Liver (tissue), 9 donors: ENCODE results near the gene EPB41L1. TPM values are rescaled to one million over a fixed set of nuclear protein-coding genes. Genes with fewer than 3 reads are reported as not detected.

Experiments used
- DNase-seq: peaks from one replicate; pipeline ENCODE4 v3.0.0-alpha.2; 2017; ENCODE audit warnings: low spot score
- H3K27ac ChIP-seq, 2 donors: one replicate each; pipeline ENCODE4 v1.7.0; 2013; ENCODE audit warnings: inconsistent platforms in 2 of 2, low read length in 2 of 2, control low read depth in 1 of 2, low read depth in 1 of 2, mild to moderate bottlenecking in 1 of 2
- H3K27me3 ChIP-seq, 4 donors: one replicate each; pipeline versions ENCODE4 v1.6.1 to v1.7.0; 2013; ENCODE audit warnings: low read length in 3 of 4, inconsistent platforms in 1 of 4, mild to moderate bottlenecking in 1 of 4, moderate library complexity in 1 of 4; ENCODE audit not compliant: control insufficient read depth in 4 of 4, insufficient read depth in 4 of 4
- H3K36me3 ChIP-seq, 4 donors: one replicate each; pipeline versions ENCODE4 v1.6.1 to v1.7.0; 2013; ENCODE audit warnings: low read length in 3 of 4, mild to moderate bottlenecking in 3 of 4, low read depth in 1 of 4, moderate library complexity in 1 of 4; ENCODE audit not compliant: control insufficient read depth in 4 of 4, insufficient read depth in 3 of 4
- H3K4me1 ChIP-seq, 4 donors: one replicate each; pipeline versions ENCODE4 v1.6.1 to v1.7.0; 2013; ENCODE audit warnings: low read length in 3 of 4, mild to moderate bottlenecking in 3 of 4, moderate library complexity in 1 of 4; ENCODE audit not compliant: control insufficient read depth in 4 of 4, insufficient read depth in 4 of 4
- H3K4me3 ChIP-seq, 3 donors: one replicate each; pipeline versions ENCODE4 v1.6.1 to v1.7.0; 2013; ENCODE audit warnings: low read length in 3 of 3, control low read depth in 1 of 3, low read depth in 1 of 3, mild to moderate bottlenecking in 1 of 3
- H3K9ac ChIP-seq, 2 donors: one replicate each; pipeline ENCODE4 v1.7.0; 2013; ENCODE audit warnings: low read length in 2 of 2, mild to moderate bottlenecking in 2 of 2, moderate library complexity in 2 of 2, control low read depth in 1 of 2, low read depth in 1 of 2
- H3K9me3 ChIP-seq, 4 donors: one replicate each; pipeline versions ENCODE4 v1.6.1 to v1.7.0; 2013; ENCODE audit warnings: low read length in 3 of 4; ENCODE audit not compliant: control insufficient read depth in 4 of 4
- FOXA1 ChIP-seq: IDR thresholded peaks from 2 replicates; pipeline ENCODE4 v1.6.1; 2016; ENCODE audit warnings: antibody characterized with exemption
- FOXA2 ChIP-seq: IDR thresholded peaks from 2 replicates; pipeline ENCODE4 v1.6.1; 2016; ENCODE audit warnings: antibody characterized with exemption
- GABPA ChIP-seq, 2 donors: IDR thresholded peaks in 1 of 2; conservative IDR thresholded peaks in 1 of 2; 2 replicates each; pipeline ENCODE4 v1.6.1; 2016; ENCODE audit warnings: antibody characterized with exemption in 2 of 2, mild to moderate bottlenecking in 1 of 2, moderate library complexity in 1 of 2
- HNF4A ChIP-seq, 2 donors: conservative IDR thresholded peaks; 2 replicates each; pipeline ENCODE4 v1.6.1; 2016; ENCODE audit warnings: antibody characterized with exemption in 2 of 2, mild to moderate bottlenecking in 2 of 2
- HNF4G ChIP-seq: IDR thresholded peaks from 2 replicates; pipeline ENCODE4 v1.6.1; 2016; ENCODE audit warnings: antibody characterized with exemption
- JUND ChIP-seq, 2 donors: IDR thresholded peaks; 2 replicates each; pipeline ENCODE4 v1.6.1; 2016; ENCODE audit warnings: antibody characterized with exemption in 2 of 2
- RAD21 ChIP-seq, 2 donors: IDR thresholded peaks; 2 replicates each; pipeline ENCODE4 v1.6.1; 2016; ENCODE audit warnings: antibody characterized with exemption in 2 of 2, mild to moderate bottlenecking in 2 of 2
- RXRA ChIP-seq, 2 donors: IDR thresholded peaks; 2 replicates each; pipeline ENCODE4 v1.6.1; 2017 to 2018; ENCODE audit warnings: antibody characterized with exemption in 2 of 2, mild to moderate bottlenecking in 1 of 2
- SP1 ChIP-seq: IDR thresholded peaks from 2 replicates; pipeline ENCODE4 v1.6.1; 2018; ENCODE audit warnings: antibody characterized with exemption, mild to moderate bottlenecking
- TAF1 ChIP-seq: conservative IDR thresholded peaks from 2 replicates; pipeline ENCODE4 v1.6.1; 2016; ENCODE audit warnings: antibody characterized with exemption, mild to moderate bottlenecking
- YY1 ChIP-seq: IDR thresholded peaks from 2 replicates; pipeline ENCODE4 v1.6.1; 2016; ENCODE audit warnings: antibody characterized with exemption, mild to moderate bottlenecking
- WGBS: extraction: QIAGEN DNeasy Blood & Tissue Kit; methylation state at CpG from one replicate; pipeline ENCODE4 v1.1.7; 2013; 5-methylcytosine and 5-hydroxymethylcytosine counted together
- polyA plus RNA-seq, 2 donors: library from polyadenylated mRNA; stranded (reverse) in 1 of 2; unstranded in 1 of 2; fragments of 200-250 nt in 1 of 2; fragments of >200 nt in 1 of 2; fragmentation: Nextera tagmentation in 1 of 2; extraction: Ambion mirVana in 1 of 2; gene quantifications; one replicate each; pipeline versions ENCODE4 v1.2.1 to v1.2.3, GENCODE V29; 2013 to 2015
- total RNA-seq, 2 donors: library from RNA; depleted of rRNA; stranded (reverse); fragments of >200 nt; gene quantifications; one replicate each; pipeline ENCODE4 v1.2.3, GENCODE V29; 2014
- TF ChIP-seq, protein P1 (sequence below): IDR thresholded peaks from 2 replicates; pipeline ENCODE4 v1.6.1; 2016; ENCODE audit warnings: antibody characterized with exemption
- TF ChIP-seq, protein P2 (sequence below): fragments of 150-350 bp; IDR thresholded peaks from 2 replicates; pipeline ENCODE4 v1.5.1; 2017; ENCODE audit warnings: improper control_type of control experiment, low read depth, low read length; ENCODE audit not compliant: missing input control
- TF ChIP-seq, protein P3 (sequence below): IDR thresholded peaks from 2 replicates; pipeline ENCODE4 v1.6.1; 2016; ENCODE audit warnings: antibody characterized with exemption, mild to moderate bottlenecking
- TF ChIP-seq, protein P4 (sequence below): IDR thresholded peaks from 2 replicates; pipeline ENCODE4 v1.6.1; 2016; ENCODE audit warnings: antibody characterized with exemption
- TF ChIP-seq, protein P5 (sequence below): IDR thresholded peaks from 2 replicates; pipeline ENCODE4 v1.6.1; 2016; ENCODE audit warnings: antibody characterized with exemption
- donor health status: healthy.
- donor health status: healthy.
- donor health status: healthy.
- donor health status: healthy.
- donor health status: healthy.

Gene EPB41L1
- total and polyA plus RNA-seq, 4 donors, result 2.4 to 11.9 (median 4.3) TPM

DNA sequence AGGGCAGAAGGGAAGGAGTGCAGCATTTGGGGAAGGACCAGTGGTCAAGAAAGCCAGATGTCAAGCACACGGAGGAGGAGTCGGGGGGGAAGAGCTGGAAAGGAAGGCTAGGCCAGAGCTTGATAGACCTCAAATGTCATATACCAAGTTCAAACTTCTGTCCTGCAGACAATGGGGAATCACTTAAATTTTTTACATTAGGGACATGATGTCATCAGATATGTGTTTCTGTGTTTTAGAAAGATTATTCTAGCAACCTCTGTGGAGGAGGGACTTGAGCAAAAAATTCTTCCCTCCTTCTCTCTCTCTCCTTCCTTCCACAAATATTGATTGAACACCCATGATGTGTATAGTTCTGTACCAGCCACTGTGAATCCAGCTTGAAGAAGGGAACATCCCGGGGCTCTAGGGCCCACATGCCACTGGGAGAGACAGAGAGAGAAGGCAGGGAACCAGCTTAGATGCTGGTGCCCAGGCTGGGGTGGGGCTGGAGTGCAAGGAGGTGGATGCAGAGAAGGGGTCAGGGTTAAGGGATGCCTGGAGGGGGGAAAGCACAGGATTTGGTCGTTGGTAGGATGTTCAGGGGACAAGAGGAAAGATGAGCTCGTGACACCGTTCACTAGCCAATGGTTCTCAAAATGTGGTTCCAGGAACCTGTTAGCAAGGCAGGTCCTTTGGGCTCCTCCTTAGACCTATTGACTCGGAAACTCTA is 61.9 kb downstream of the EPB41L1 start:
- no peak for DNase-seq
- Histone ChIP-seq H3K27me3 (no peaks in the 10 kb centered on the region), H3K9ac (no peak overlapping the region), H3K4me3 (no peak overlapping the region), H3K36me3 (no peaks in the 10 kb centered on the region), H3K27ac (no peak overlapping the region), H3K9me3 (no peaks in the 10 kb centered on the region), H3K4me1 (no peaks in the 10 kb centered on the region)
- WGBS, result 77% methylated on average over 7 of the region's 7 CpGs
- no peak for TF ChIP-seq HNF4G
- no peak for TF ChIP-seq FOXA2
- no peak for TF ChIP-seq JUND (IDR thresholded peaks at IDR 0.05)
- TF ChIP-seq FOXA1, result no peak
- TF ChIP-seq, protein P1, sequence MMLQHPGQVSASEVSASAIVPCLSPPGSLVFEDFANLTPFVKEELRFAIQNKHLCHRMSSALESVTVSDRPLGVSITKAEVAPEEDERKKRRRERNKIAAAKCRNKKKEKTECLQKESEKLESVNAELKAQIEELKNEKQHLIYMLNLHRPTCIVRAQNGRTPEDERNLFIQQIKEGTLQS, result no peak
- no peak for TF ChIP-seq RAD21 (IDR thresholded peaks at IDR 0.05)
- no peak for TF ChIP-seq GABPA (IDR thresholded peaks at IDR 0.05 in 1 of 2, conservative IDR thresholded peaks at IDR 0.05 in 1 of 2)
- TF ChIP-seq, protein P2, sequence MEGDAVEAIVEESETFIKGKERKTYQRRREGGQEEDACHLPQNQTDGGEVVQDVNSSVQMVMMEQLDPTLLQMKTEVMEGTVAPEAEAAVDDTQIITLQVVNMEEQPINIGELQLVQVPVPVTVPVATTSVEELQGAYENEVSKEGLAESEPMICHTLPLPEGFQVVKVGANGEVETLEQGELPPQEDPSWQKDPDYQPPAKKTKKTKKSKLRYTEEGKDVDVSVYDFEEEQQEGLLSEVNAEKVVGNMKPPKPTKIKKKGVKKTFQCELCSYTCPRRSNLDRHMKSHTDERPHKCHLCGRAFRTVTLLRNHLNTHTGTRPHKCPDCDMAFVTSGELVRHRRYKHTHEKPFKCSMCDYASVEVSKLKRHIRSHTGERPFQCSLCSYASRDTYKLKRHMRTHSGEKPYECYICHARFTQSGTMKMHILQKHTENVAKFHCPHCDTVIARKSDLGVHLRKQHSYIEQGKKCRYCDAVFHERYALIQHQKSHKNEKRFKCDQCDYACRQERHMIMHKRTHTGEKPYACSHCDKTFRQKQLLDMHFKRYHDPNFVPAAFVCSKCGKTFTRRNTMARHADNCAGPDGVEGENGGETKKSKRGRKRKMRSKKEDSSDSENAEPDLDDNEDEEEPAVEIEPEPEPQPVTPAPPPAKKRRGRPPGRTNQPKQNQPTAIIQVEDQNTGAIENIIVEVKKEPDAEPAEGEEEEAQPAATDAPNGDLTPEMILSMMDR, result no peak
- TF ChIP-seq, protein P3, sequence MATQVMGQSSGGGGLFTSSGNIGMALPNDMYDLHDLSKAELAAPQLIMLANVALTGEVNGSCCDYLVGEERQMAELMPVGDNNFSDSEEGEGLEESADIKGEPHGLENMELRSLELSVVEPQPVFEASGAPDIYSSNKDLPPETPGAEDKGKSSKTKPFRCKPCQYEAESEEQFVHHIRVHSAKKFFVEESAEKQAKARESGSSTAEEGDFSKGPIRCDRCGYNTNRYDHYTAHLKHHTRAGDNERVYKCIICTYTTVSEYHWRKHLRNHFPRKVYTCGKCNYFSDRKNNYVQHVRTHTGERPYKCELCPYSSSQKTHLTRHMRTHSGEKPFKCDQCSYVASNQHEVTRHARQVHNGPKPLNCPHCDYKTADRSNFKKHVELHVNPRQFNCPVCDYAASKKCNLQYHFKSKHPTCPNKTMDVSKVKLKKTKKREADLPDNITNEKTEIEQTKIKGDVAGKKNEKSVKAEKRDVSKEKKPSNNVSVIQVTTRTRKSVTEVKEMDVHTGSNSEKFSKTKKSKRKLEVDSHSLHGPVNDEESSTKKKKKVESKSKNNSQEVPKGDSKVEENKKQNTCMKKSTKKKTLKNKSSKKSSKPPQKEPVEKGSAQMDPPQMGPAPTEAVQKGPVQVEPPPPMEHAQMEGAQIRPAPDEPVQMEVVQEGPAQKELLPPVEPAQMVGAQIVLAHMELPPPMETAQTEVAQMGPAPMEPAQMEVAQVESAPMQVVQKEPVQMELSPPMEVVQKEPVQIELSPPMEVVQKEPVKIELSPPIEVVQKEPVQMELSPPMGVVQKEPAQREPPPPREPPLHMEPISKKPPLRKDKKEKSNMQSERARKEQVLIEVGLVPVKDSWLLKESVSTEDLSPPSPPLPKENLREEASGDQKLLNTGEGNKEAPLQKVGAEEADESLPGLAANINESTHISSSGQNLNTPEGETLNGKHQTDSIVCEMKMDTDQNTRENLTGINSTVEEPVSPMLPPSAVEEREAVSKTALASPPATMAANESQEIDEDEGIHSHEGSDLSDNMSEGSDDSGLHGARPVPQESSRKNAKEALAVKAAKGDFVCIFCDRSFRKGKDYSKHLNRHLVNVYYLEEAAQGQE, result no peak
- TF ChIP-seq YY1, result no peak
- TF ChIP-seq TAF1, result no peak
- no peak for TF ChIP-seq HNF4A (conservative IDR thresholded peaks at IDR 0.05)
- TF ChIP-seq SP1, result no peak
- TF ChIP-seq, protein P4, sequence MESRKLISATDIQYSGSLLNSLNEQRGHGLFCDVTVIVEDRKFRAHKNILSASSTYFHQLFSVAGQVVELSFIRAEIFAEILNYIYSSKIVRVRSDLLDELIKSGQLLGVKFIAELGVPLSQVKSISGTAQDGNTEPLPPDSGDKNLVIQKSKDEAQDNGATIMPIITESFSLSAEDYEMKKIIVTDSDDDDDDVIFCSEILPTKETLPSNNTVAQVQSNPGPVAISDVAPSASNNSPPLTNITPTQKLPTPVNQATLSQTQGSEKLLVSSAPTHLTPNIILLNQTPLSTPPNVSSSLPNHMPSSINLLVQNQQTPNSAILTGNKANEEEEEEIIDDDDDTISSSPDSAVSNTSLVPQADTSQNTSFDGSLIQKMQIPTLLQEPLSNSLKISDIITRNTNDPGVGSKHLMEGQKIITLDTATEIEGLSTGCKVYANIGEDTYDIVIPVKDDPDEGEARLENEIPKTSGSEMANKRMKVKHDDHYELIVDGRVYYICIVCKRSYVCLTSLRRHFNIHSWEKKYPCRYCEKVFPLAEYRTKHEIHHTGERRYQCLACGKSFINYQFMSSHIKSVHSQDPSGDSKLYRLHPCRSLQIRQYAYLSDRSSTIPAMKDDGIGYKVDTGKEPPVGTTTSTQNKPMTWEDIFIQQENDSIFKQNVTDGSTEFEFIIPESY, result no peak
- TF ChIP-seq, protein P5, sequence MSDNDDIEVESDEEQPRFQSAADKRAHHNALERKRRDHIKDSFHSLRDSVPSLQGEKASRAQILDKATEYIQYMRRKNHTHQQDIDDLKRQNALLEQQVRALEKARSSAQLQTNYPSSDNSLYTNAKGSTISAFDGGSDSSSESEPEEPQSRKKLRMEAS, result no peak
- TF ChIP-seq RXRA (IDR thresholded peaks at IDR 0.05), result no peak
